GM21360 (cell line): Measurements from ENCODE around the gene OPA3.

Experiments
- ATAC-seq: cut with Tn5 transposase; IDR thresholded peaks from one replicate; pipeline ENCODE4 v1.9.1; 2021; ENCODE audit warnings: mild to moderate bottlenecking, moderate library complexity; ENCODE audit not compliant: unreplicated experiment

OPA3 gene

GRCh38 chr19:45568732-45569131 is 15.9 kb downstream of the OPA3 start:
- no peak for ATAC-seq

- no peak for ATAC-seq
Measured at GRCh38 chr19:45567609-45568008, 17.0 kb downstream of the OPA3 start.

GRCh38 chr19:45564131-45564780 is 20.3 kb downstream of the OPA3 start:
- no peak for ATAC-seq

GRCh38 chr19:45560686-45561085 is 23.9 kb downstream of the OPA3 start:
- no peak for ATAC-seq

- ATAC-seq = no peak
Measured at GRCh38 chr19:45560038-45560437, 24.6 kb downstream of the OPA3 start.

- no peak for ATAC-seq
Measured at GRCh38 chr19:45558399-45558878, 26.2 kb downstream of the OPA3 start.

GRCh38 chr19:45556835-45557234 is 27.8 kb downstream of the OPA3 start:
- no peak for ATAC-seq

GRCh38 chr19:45554481-45554880 is 30.1 kb downstream of the OPA3 start:
- no peak for ATAC-seq

- ATAC-seq = no peak
Measured at GRCh38 chr19:45553464-45553863, 31.1 kb downstream of the OPA3 start.

GRCh38 chr19:45547965-45548609 is 36.5 kb downstream of the OPA3 start:
- ATAC-seq = no peak

GRCh38 chr19:45547211-45547770 is 37.3 kb downstream of the OPA3 start:
- ATAC-seq = no peak

- ATAC-seq = no peak
Measured at GRCh38 chr19:45542234-45542668, 42.4 kb downstream of the OPA3 start.

GRCh38 chr19:45539459-45539858 is 45.1 kb downstream of the OPA3 start:
- ATAC-seq = no peak

GRCh38 chr19:45531349-45531748 is 53.3 kb downstream of the OPA3 start:
- no peak for ATAC-seq

GRCh38 chr19:45529420-45529785 is 55.2 kb downstream of the OPA3 start:
- no peak for ATAC-seq

GRCh38 chr19:45528744-45529419 is 55.7 kb downstream of the OPA3 start:
- ATAC-seq = no peak

GRCh38 chr19:45528149-45528743 is 56.4 kb downstream of the OPA3 start:
- ATAC-seq = no peak

GRCh38 chr19:45527731-45528130 is 56.9 kb downstream of the OPA3 start:
- ATAC-seq = no peak

GRCh38 chr19:45526971-45527370 is 57.6 kb downstream of the OPA3 start:
- no peak for ATAC-seq

GRCh38 chr19:45526143-45526542 is 58.5 kb downstream of the OPA3 start:
- ATAC-seq = no peak

GRCh38 chr19:45524575-45525129 is 60.0 kb downstream of the OPA3 start:
- no peak for ATAC-seq
